NCI-H524 (cell line): ENCODE results near the gene TMEM50A.
"Not testable (repeated sequence)": the region's sequence is repeated elsewhere in the genome, so short reads cannot be mapped to it uniquely, and the experiment has no call there.

Source experiments
- DNase-seq, 2 experiments: peaks; one replicate each; lab custom pipeline; 2025; lab: John Stamatoyannopoulos, UW

The TMEM50A gene

DNA sequence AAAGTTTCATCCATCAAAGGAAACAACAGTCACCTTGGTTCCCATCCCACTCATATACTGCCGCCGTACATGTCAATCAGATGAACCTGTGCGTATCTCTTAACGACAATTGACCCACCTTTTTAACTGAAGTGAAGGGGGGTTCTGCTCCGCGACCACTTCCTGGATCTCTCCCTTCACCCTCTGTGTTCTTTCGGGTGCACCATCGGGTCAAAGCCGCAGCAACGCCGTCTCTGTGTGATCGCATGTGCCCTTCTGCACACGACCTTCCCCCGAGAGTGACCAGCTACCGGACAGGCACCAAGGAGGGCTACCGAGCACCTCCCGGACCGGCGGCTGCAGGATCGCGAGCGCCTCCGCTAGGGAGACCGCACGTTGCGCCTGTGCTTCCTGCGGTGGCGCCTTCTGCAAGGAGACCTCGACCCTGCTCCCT, 1.2 kb upstream of the TMEM50A start:
- DNase-seq, result peak in 1 of 2 experiments; percentile 9

DNA sequence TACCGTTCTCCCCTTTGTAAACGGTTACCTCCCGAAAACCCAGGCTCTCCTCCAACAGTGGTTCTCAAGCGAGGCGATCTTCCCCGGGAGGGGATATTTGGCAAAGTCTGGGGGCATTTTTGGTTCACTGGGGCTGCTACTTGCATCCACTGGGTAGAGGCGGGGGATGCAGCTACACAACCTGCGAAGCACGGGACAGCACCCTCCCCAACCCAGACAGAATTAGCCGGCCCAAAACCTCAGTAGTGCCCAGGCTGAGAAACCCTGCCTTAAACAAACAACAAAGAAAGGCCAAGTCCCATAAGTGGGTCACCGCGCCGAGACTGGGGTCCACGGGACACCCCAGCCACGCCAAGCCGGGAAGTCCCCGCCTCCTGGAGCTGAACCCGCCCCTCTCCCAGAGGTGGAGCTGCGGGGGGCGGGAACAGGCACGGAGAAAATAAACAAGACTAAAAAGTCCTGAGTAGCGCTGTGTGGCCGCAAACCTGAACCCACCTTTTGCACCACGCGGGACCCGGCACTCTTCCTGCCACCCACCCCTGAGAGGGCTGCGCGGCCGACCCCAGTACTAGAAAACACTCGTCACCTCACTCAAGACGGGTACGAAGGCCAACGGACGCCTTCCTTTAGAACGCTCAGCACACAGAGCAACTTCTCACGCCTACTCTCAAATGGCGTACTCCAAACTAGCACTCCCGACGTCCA, 499 bp upstream of the TMEM50A start:
- DNase-seq, result not testable (repeated sequence)

DNA sequence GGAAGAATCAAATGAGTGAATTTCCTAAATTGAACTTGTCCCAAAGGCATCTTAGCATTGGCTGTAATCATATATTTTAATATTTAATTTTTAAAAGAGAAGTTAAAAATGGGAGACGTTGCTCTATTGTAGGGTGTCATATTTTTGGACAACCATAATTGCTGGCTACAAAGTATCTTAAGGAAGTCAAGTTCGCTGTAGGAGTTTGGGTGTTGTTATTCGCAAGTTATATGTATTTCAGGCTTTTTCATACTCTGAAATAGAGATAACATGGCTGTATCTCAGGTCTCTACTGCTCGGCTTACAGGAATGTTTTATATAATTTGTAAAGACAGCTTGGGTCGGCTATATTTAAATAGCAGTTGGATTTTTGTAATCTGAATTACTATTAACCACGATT, 852 bp downstream of the TMEM50A start:
- no peak for DNase-seq

DNA sequence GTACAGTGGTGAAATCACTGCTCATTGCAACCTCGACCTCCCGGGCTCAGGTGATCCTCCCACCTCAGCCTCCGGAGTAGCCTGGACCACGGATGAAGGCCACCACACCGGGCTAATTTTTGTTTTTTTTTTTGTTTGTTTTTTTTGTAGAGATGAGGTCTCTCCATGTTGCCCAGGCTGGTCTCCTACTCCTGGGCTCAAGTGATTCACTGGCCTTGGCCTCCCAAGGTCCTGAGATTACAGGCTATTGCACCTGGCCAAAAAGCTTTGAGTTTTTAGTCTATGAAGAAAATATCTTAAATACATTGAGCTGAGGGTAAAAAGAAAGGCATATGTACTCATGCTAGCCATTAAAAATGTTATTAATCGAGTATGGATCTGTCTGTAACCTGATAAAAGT, 3.6 kb downstream of the TMEM50A start:
- DNase-seq, result no peak

DNA sequence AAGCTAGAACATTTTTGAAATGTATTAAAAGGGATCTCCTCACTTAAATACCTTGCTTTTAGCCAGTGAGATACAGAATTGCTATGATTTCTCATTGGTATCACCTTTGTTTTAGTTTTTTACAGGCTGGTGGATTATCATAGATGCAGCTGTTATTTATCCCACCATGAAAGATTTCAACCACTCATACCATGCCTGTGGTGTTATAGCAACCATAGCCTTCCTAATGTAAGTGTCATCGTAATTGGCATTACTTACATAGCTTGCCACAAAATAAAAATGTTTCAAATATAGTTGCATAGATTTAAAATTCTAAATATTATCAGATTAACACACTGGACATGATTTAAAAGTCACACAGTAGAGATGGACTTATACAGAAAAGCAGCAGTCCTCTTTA, 4.7 kb downstream of the TMEM50A start:
- no peak for DNase-seq

DNA sequence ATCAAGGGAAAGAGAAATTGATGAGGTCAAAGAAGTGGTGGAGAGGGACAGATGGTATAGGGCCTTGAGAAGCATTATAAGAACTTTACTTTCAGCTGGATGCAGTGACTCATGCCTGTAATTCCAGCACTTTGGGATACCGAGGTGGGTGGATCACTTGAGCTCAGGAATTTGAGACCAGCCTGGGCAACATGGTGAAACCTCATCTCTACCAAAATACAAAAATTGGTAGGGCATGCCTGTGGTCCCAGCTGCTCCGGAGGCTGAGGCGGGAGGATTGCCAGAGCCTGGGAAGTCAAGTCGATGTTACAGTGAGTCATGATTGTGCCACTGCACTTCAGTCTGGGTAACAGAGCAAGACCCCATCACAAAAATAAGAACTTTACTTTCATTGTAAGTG, 5.7 kb downstream of the TMEM50A start:
- peak in 1 of 2 experiments; percentile 38 for DNase-seq

DNA sequence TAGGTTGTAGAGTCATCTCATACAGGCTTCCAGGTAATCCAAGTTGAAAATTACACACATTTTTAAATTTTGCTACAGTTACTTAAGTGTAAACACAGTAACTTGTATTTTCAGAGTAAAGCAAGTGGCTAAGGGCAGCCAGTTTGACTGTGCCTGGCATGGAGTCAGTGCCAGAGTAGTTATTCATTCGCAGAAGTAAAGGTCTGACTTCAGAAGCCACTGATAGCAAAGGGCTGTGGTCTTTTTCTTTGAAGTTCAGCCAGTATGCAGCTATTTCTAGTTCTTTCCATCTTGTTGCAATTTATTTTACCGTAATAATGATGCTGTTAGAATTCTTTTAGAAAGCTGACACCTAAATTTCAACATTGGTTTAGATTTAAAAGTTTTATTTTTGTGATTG, 9.4 kb downstream of the TMEM50A start:
- DNase-seq, result no peak

DNA sequence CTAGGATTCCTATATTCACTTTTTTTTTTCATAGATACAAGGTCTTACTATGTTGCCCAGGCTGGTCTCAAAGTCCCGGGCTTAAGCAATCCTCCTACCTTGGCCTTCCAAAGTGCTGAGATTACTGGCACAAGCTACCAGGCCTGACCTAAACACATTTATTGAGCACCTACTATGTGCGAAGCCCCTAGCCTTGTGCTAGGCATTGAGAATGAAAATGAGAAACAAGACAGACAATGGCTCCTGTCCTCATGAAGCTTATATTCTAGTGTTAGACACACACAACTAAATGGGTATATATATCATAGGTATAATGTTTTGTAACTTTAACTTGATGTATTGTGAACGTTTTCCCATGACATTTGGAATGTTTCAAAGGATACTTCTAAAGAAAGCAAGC, 11.5 kb downstream of the TMEM50A start:
- no peak for DNase-seq

DNA sequence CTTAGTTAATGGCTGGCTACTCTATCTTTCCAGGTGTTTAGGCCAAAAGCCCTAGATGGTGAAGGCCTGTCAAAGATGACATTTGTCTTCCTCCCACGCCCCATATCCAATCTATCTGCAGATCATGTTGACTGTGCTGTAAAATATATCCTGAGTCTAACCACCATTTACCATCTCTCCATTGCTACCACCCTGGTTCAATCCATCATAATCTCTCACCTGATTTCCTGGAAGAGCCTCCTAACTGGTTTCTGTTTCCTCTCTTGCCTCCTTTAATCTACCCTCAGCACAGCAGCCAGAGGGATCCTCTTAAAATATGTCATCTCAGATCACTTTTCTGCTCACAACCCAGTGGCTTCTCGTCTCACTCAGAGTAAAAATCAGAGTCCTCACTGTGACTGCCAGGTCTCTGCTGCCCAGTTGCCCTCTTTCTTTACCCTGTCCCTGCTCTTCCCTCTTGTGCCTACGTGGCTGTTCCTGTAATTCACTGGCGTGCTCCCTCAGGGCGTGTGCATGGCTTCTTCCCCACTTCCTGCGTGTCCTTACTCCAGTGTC, 17.8 kb downstream of the TMEM50A start:
- no peak for DNase-seq

DNA sequence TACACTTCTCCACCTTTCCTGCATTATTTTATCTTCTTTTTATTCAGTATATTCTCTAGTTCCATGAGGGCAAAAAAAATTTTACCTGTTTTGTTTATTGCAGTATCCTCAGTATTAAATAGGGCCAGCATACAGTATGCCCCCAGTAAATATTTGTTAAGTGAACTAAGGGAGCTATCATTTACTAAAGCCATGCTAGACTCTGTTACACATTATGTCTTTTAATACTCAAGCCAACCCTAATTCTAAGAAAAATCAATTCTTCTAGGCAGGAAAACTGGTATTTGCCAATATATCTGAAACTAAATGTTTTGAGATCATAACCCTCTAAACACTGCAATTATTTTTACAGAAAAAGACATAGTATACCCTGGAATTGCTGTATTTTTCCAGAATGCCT, 18.3 kb downstream of the TMEM50A start:
- no peak for DNase-seq

DNA sequence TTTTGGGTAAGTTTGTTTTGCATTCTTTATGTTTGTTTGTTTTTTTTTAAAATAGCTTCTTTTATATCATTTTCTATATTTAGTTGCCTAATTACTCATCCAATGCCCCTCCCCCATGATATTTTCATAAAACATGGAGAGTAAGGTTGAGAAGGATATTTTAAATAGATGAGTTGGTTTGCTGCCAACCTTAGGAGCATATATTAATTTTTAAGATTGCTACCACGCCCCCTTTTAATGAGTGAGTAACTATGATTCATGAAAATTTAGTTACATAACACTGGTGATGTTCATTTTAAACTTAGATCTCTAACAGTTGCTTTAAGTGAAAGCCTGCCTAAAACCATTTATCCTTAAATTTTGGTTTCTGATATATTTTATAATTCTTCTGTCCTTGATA, 18.7 kb downstream of the TMEM50A start:
- no peak for DNase-seq

DNA sequence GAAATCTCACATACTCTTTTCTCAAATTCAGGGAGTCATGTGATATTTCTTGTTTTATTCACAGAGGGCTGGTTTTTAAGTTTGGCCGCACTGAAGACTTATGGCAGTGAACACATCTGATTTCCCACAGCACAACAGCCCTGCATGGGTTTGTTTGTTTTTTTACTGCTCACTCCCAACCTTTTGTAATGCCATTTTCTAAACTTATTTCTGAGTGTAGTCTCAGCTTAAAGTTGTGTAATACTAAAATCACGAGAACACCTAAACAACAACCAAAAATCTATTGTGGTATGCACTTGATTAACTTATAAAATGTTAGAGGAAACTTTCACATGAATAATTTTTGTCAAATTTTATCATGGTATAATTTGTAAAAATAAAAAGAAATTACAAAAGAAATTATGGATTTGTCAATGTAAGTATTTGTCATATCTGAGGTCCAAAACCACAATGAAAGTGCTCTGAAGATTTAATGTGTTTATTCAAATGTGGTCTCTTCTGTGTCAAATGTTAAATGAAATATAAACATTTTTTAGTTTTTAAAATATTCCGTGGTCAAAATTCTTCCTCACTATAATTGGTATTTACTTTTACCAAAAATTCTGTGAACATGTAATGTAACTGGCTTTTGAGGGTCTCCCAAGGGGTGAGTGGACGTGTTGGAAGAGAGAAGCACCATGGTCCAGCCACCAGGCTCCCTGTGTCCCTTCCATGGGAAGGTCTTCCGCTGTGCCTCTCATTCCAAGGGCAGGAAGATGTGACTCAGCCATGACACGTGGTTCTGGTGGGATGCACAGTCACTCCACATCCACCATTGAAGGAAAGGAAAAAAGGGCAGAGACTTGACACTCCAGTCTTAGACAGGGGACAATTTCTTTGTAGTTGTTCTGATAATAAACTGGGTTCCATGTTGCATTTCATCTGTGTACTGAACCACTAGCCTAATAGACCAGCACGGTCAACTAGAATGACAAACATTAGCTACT, 22.8 kb downstream of the TMEM50A start:
- no peak for DNase-seq

DNA sequence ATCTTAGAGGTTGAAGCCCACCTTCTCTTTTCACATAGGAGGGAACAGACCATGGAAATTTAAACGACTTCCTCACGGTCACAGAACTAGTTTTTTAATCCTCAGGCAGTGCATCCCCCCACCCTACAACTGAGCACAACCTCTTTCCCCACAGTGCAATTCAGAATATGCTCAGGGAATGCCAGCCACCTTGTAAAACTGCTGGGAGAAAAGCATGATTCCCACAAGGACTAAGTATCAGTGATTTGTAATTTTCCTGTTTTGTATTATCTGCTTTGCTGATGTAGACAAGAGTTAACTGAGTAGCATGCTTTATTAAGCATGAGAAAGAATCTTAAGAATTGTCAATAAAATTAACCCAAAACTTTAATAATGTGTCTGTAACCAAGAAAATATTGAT, 23.8 kb downstream of the TMEM50A start:
- DNase-seq, result no peak

DNA sequence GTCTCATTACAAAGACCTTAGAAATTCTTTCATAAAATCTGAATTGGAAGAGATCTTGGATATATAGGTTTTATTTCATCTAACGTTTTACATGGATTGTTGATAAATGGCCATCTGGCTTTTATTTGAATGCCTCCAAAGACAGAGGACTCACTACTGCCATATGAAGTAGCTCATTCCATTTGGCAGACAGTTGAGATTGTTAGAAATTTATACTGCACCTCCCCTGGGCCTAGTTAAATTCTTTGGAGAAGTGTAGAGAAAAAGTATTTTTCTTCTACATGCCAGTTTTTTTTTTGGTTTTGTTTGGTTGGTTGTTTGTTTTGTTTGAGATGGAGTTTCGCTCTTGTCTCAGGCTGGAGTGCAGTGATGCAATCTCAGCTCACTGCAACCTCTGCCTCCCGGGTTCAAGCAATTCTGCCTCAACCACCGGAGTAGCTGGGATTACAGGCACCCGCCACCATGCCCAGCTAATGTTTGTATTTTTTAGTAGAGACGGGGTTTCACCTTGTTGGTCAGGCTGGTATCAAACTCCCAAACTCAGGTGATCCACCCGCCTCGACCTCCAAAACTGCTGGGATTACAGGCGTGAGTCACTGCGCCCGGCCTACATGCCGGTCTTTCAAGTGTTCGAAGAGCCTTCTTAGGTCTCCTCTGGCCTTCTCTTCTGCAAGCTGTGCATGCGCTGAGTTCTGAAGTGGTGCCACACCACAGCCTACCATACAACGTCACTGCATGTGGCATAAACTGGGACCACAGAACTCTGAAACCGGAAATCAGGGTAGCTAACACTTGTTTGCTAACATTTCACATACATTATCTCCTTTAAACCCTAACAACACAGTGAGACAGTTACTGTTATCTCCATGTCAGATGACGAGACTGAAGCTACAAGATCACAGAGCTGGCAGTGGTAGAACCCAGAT, 24.8 kb downstream of the TMEM50A start:
- DNase-seq, result not testable (repeated sequence)

DNA sequence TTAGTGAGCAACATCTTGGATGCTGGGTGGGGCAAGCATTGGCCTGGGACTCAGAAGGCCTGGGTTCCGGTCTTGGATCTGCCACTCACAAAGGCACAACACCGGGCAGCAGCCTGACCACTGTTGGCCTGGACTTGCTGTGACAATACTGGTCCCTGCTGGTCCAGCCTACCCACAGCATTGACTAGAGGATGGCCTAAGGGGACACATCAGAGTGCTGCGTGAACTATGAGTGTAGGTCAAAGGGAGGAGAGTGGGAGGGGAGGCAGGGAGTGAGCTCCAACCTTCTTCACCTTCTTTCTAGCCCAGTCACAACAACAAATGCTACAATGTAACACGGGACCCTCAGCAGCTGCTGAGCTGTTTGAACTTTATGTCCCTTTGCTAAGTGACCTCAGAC, 31.1 kb downstream of the TMEM50A start:
- no peak for DNase-seq

DNA sequence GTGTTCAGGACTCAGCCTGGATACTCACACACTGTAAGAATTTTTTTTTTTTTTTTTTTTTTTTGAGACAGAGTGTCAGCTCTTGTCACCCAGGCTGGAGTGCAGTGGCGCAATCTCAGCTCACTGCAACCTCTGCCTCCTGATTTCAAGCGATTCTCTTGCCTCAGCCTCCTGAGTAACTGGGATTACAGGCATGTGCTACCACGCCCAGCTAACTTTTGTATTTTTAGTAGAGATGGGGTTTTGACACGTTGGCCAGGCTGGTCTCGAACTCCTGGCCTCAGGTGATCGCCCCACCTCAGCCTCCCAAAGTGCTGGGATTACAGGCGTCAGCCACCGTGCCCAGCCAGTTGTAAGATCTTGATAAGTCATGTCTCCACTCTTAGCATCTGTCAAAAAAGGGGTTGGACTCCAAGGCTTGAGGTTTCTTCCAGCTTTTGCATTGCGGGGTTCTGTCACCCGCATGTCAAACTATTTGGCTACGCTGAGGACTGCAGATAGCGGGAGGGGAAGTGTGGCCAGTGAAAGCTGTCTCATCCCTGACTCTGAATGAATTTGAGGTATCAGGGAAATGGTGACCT, 31.6 kb downstream of the TMEM50A start:
- DNase-seq, result not testable (repeated sequence)

DNA sequence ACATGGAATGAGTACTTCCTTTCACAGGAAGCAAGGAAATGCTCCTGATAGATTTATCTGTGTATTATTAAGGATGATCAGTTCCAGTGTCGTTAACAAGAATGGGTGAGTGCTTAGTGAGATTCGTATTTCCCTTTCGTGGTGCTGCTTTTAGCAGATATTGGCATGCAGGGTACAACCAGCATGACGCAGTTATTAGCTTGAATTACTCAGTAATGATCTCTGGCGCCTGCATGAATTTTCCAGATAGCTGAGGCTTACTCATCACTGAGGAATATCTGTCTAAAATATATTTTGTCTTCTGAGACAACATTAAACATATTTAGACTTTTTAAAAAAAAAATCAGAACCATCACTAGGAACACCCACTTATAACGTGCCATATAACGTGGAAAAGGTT, 33.6 kb downstream of the TMEM50A start:
- DNase-seq, result not testable (repeated sequence)

DNA sequence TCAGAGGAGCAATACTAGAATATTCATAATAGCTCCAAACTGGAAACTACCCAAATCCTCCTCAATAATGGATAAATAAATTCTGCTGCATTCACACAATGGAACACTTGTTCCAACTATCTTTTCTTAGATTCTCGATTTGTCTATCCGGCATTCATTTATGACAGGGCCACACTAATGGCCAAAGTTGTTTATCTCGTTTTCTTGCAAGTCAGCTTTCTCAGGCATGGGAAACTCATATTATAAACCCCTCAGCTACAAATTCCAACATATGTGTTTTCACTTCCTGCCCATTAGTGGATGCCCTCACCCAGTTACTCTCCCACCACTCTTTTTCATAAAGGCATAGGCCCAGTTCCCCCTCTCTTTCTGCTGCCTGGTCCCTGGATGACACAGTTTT, 40.2 kb downstream of the TMEM50A start:
- DNase-seq, result not testable (repeated sequence)

DNA sequence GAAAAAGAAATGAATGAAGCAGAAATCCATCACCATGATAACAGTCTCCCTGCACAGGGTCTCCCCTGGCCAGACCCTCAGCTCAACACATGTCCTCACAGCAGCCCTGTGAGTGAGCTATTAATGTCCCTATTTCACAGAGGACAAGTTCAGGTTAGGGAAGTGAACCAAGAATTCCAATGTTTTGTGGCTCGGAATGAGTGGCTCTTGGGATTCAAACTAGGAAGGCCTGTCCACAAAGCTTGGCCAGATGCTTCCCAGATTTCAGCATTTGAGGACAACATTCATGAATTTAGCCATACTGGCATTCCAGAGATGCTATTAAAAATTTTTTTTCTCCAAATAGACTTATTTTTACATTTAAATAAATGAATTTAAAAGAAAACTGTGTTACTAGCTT, 44.4 kb downstream of the TMEM50A start:
- DNase-seq, result not testable (repeated sequence)

DNA sequence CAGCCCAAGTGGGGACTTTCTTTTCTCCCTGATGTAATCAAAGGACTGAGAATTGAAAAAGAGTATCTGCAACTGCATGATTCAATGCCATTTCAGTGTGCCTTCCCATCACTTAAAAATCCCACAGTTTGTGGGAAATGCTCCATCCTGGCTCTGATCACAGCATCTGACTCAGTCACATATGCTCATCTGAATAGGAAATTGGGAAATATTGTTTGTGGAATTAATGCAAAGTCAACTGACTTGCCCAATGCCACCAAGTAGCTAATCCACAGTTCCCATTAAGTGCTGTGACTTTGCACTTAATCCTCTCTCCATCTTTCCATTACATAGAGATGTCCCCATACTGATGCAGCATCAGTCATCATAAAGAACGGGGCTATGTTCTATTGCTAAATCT, 45.0 kb downstream of the TMEM50A start:
- not testable (repeated sequence) for DNase-seq

DNA sequence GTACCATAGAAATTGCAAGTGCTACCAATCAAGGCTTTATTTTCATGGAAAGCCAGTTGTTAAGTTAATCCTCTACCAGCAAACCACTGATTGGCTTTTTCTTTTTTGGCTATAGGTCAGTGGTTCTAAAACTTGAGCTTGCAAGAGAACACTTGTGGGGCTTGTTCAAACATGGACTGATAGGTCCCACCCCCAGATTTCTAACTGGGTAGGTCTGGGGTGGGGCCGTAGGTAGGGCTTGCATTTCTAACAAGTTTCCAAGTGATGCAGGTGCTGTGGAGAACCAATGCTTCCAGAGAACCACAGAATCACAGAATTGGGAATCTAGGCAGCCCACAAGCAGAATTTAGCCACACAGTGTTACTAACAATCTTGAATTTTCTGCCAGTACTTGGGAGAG, 45.7 kb downstream of the TMEM50A start:
- DNase-seq, result not testable (repeated sequence)
